ENCODE results near the gene PPOX.
A peak's percentile ranks its signal among the peaks of the same experiment; 100 is the strongest.

The PPOX gene

GRCh38 chr1:161199506-161200139 is 33.4 kb downstream of the PPOX start:
- peak; percentile 38 to 54 for DNase-seq

GRCh38 chr1:161200421-161200991 is 34.3 kb downstream of the PPOX start:
- no peak for DNase-seq

- peak; percentile 29 to 61 for DNase-seq
Measured at GRCh38 chr1:161200992-161201835, 35.0 kb downstream of the PPOX start.

DNA sequence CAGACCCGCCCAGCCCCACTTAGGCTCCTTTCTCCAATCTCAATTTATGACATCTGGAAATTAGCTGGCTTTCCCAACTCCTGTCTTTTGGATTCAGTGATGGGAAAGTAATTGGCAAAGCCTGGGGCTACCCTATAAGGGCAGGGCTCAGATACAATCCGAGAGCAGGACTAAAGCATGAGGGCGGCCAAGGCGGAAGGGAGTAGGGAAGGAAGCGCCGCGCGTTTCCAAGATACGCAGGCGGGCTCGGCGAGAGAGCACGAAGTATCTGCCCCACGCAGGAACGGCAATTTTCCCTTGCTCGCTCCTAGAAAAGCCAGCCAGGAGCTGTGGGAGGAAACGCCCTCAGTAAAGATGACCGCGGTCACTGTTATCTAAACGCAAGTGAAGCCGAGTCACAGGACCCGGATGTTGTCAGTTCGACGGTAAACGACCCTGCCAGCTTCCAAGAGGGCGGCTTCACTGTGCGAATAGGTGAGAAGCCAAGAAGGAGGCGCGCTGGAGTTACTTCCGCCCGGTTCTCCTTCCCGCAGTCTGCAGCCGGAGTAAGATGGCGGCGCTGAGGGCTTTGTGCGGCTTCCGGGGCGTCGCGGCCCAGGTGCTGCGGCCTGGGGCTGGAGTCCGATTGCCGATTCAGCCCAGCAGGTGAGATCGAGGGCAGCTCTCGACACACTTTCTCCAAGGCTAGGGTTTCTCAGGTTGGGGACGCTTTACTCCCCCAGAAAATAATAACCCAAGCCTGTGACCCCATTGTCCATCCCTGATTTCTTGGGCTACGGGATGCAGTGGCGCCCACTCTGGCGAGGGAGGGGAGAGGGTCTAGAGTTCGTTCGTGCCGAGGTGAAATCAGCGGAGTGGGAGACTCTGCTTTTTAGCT is 35.8 kb downstream of the PPOX start, which contains the start of gene NDUFS2:
TSS of gene NDUFS2 (plus strand) at position 532 of the 877 bp plus-strand sequence. CDS start at position 551, 19 bp downstream.
- DNase-seq: peak; percentile 97 to 99

GRCh38 chr1:161206411-161207140 is 40.4 kb downstream of the PPOX start:
- no peak for DNase-seq

- DNase-seq: no peak
Measured at GRCh38 chr1:161207173-161207572, 40.9 kb downstream of the PPOX start.

DNA sequence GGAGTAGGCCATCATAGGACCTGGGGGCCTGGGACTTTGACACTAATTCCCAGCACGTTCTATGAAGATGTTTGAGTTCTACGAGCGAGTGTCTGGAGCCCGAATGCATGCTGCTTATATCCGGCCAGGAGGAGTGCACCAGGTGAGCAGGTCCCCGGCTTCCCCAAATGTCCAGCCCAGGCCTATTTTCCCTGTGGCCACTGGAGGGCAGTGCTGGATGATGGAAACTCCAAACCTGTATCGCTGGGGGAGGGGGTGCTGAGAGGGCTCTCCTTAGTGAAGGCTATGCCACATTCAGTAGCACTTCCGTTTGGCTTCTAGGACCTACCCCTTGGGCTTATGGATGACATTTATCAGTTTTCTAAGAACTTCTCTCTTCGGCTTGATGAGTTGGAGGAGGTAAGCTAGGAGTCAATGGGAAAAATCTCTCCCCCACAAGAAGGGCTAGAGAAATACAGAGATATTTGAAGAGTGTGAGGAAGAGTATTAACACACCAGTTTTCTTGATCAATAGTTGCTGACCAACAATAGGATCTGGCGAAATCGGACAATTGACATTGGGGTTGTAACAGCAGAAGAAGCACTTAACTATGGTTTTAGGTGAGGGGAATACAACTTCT is 43.7 kb downstream of the PPOX start:
- peak; percentile 36 to 69 for DNase-seq

- DNase-seq: no peak
Measured at GRCh38 chr1:161214369-161214768, 48.1 kb downstream of the PPOX start.

DNA sequence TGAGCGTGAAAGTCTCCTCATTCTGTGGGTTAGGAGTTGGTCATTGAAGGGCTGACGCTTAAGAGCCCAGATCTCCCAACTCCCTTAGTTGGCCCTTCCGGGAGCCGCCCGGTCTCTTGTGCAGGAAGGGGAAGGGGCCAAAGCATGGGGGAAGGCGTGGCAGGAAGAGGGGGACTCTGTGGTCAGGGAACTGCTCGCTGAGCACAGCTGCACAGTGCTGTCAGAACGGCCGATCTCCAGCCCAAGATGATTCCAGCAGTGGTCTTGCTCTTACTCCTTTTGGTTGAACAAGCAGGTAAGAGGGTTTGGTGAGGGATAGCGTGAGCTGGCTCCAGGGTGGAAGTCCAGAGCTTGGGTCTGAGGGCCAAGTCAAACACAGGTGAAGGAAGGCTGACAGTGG is 48.9 kb downstream of the PPOX start, which contains the start of gene FCER1G:
TSS of gene FCER1G (plus strand) at position 220 of the 400 bp plus-strand sequence. CDS start at position 247, 27 bp downstream.
- no peak for DNase-seq

- no peak for DNase-seq
Measured at GRCh38 chr1:161216945-161217712, 50.9 kb downstream of the PPOX start.

DNA sequence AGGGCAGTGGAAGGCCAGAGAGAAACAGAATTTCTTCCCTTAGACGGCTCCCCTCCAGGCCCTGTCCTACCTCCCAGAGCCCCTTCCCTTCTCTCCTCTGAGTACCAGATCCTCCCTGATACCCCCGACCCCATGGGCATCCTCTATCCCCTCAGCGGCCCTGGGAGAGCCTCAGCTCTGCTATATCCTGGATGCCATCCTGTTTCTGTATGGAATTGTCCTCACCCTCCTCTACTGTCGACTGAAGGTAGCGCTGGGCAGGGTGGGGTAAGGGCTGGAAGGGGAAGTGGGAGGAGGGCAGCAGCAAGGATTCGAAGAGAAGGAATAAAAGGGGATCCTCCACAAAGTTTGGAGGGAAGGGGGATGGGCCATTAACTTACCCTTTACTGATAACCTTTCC is 51.6 kb downstream of the PPOX start:
- no peak for DNase-seq

- DNase-seq: no peak
Measured at GRCh38 chr1:161218301-161219077, 52.3 kb downstream of the PPOX start.

- no peak for DNase-seq
Measured at GRCh38 chr1:161219078-161219892, 53.1 kb downstream of the PPOX start.

DNA sequence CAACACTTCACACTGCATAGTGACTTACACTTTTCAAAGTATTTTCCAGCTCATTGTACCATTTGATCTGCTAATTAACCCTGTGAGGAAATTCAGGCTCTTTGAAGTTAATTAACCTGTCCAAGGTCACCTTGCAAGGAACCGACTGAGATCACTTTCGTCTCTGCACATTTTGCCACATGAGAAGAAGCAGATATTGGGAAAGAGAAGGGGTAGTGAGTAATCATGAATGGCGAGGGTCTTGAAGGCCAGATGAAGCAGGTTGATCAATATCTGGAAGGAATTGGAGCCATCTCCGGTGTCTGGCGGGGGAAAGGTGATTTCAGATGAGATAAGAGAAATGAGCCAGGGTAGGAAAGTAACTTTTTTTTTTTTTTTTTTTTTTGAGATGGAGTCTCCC is 53.8 kb downstream of the PPOX start:
- no peak for DNase-seq

All from NCI-H446 (cell line).